ENCODE measurements around the gene OR5H1. TPM values are rescaled to one million over a fixed set of nuclear protein-coding genes. Genes with fewer than 3 reads are reported as not detected.
"Not testable (repeated sequence)": the region's sequence is repeated elsewhere in the genome, so short reads cannot be mapped to it uniquely, and the experiment has no call there.

Gene OR5H1
- total and polyA plus RNA-seq, 2 experiments from 2014 or later, result not detected

GRCh38 chr3:98109807-98110549, 20.5 kb upstream of the OR5H1 start:
- no peaks in the 10 kb centered on the region for H3K4me1 ChIP-seq (ENCODE audit: insufficient read depth)
- H3K27ac ChIP-seq, result no peak overlapping the region
- no peak for DNase-seq
- no peaks in the 10 kb centered on the region for H3K9me3 ChIP-seq (ENCODE audit: low read depth)
- H3K27me3 ChIP-seq (replicated peaks; ENCODE audit: insufficient read depth), result no peaks in the 10 kb centered on the region
- no peaks in the 10 kb centered on the region for H3K79me2 ChIP-seq (ENCODE audit: insufficient read depth)
- H3K9me2 ChIP-seq (ENCODE audit: insufficient read depth), result no peaks in the 10 kb centered on the region
- H3K9ac ChIP-seq, result no peak overlapping the region
- H3K36me3 ChIP-seq (ENCODE audit: low read depth), result no peaks in the 10 kb centered on the region
- TF ChIP-seq EZH2 (IDR thresholded peaks at IDR 0.05; ENCODE audit: insufficient read depth, poor library complexity, severe bottlenecking) (no peak), EZH2phosphoT487 (IDR thresholded peaks at IDR 0.05; ENCODE audit: insufficient read depth, low read depth) (no peak)
- in situ Hi-C loops (cut with MboI), result no loop called here
- no peaks in the 10 kb centered on the region for H3F3A ChIP-seq (ENCODE audit: insufficient read depth)
- no peaks in the 10 kb centered on the region for H4K20me1 ChIP-seq (ENCODE audit: insufficient read depth)
- 12 to 13% methylated on average over 4 of the region's 4 CpGs for WGBS, 2 experiments (ENCODE audit: low coverage in 1 of 2, low lambda C conversion rate in 2 of 2, missing lambda C conversion rate in 2 of 2)
- no peak overlapping the region for H3K4me2 ChIP-seq (ENCODE audit: unreplicated experiment)
- no peak overlapping the region for H2AFZ ChIP-seq
- H3K4me3 ChIP-seq, result no peak overlapping the region

DNA sequence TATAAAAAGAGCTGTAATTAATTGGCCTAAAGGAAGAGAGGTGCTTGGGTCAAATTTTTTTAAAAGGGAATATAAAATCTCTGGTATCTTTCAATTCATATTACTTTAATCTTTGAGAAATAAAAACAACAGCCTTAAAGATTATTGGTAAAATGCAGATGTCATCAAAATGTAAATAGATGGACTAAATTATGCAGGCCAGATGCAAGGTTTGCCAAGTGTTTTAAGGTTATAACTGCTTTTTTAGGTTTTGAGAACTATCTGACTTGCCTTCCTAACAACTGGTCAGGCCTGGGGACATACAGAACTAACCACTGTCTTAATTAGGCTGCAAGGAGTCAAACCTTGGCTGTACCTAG, 20.0 kb upstream of the OR5H1 start:
- H4K20me1 ChIP-seq (ENCODE audit: insufficient read depth), result no peaks in the 10 kb centered on the region
- no peak overlapping the region for H3K9ac ChIP-seq
- no peaks in the 10 kb centered on the region for H3F3A ChIP-seq (ENCODE audit: insufficient read depth)
- H3K4me3 ChIP-seq, result no peak overlapping the region
- H3K79me2 ChIP-seq (ENCODE audit: insufficient read depth), result no peaks in the 10 kb centered on the region
- H3K27ac ChIP-seq, result no peak overlapping the region
- DNase-seq, result no peak
- no peaks in the 10 kb centered on the region for H3K27me3 ChIP-seq (replicated peaks; ENCODE audit: insufficient read depth)
- H3K4me2 ChIP-seq (ENCODE audit: unreplicated experiment), result no peak overlapping the region
- TF ChIP-seq EZH2 (IDR thresholded peaks at IDR 0.05; ENCODE audit: insufficient read depth, poor library complexity, severe bottlenecking) (no peak), EZH2phosphoT487 (IDR thresholded peaks at IDR 0.05; ENCODE audit: insufficient read depth, low read depth) (no peak)
- no peaks in the 10 kb centered on the region for H3K36me3 ChIP-seq (ENCODE audit: low read depth)
- H2AFZ ChIP-seq, result no peak overlapping the region
- no peaks in the 10 kb centered on the region for H3K4me1 ChIP-seq (ENCODE audit: insufficient read depth)
- in situ Hi-C loops (cut with MboI), result no loop called here
- no peaks in the 10 kb centered on the region for H3K9me3 ChIP-seq (ENCODE audit: low read depth)
- H3K9me2 ChIP-seq (ENCODE audit: insufficient read depth), result no peaks in the 10 kb centered on the region

DNA sequence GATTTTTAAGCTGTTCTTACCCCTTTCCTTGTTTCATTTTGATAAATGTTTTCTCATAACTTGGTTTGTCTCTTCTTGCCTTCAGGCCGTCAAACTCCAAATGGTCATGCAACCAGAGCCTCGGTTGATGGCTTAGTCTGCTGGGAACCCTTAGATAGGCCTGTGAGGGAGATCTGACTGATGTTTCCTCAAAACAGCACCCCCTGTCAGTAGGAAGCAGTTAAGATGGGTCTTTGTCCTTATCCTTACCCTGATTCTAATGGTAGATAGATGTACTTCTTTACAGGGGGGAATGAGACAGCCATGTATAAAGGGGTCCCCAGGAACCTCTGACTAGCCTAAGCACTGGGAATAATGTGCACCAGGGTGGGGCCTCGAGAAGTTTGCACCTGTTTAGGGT, 16.3 kb upstream of the OR5H1 start:
- Histone ChIP-seq H3K4me3 (no peak overlapping the region), H3F3A (ENCODE audit: insufficient read depth) (no peaks in the 10 kb centered on the region), H3K79me2 (ENCODE audit: insufficient read depth) (no peaks in the 10 kb centered on the region), H3K27ac (no peak overlapping the region), H3K4me2 (ENCODE audit: unreplicated experiment) (no peak overlapping the region), H4K20me1 (ENCODE audit: insufficient read depth) (no peaks in the 10 kb centered on the region), H3K9ac (no peak overlapping the region), H3K9me3 (ENCODE audit: low read depth) (no peaks in the 10 kb centered on the region), H3K27me3 (replicated peaks; ENCODE audit: insufficient read depth) (no peaks in the 10 kb centered on the region), H2AFZ (no peak overlapping the region), H3K9me2 (ENCODE audit: insufficient read depth) (no peaks in the 10 kb centered on the region), H3K36me3 (ENCODE audit: low read depth) (no peaks in the 10 kb centered on the region), H3K4me1 (ENCODE audit: insufficient read depth) (no peaks in the 10 kb centered on the region)
- 2 to 4% methylated on average over 3 of the region's 3 CpGs for WGBS, 2 experiments (ENCODE audit: low coverage in 1 of 2, low lambda C conversion rate in 2 of 2, missing lambda C conversion rate in 2 of 2)
- in situ Hi-C loops (cut with MboI), result no loop called here
- TF ChIP-seq EZH2 (IDR thresholded peaks at IDR 0.05; ENCODE audit: insufficient read depth, poor library complexity, severe bottlenecking) (no peak), EZH2phosphoT487 (IDR thresholded peaks at IDR 0.05; ENCODE audit: insufficient read depth, low read depth) (no peak)
- DNase-seq, result no peak

DNA sequence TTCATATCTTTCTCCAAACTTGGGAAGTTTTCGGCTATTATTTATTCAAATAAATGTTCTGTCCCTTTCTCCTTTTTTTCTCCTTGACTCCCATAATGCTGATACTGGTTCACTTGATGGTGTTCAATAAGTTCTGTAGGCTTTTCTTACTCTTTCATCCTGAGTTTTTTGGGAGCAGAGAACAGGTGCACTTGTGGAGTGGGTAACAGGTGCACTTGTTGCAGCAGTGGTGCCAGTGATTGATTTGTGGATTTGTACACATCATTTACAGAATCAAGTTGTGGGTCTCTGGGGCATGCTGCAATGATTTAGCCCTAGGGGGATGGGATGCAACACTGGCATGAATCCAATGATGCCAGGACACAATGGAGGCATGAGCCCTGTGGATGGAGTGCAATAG, 14.8 kb upstream of the OR5H1 start:
- no peaks in the 10 kb centered on the region for H3K9me2 ChIP-seq (ENCODE audit: insufficient read depth)
- H2AFZ ChIP-seq, result no peak overlapping the region
- 50 to 64% methylated on average over 1 of the region's 1 CpG for WGBS, 2 experiments (ENCODE audit: low coverage in 1 of 2, low lambda C conversion rate in 2 of 2, missing lambda C conversion rate in 2 of 2)
- no peak overlapping the region for H3K4me3 ChIP-seq
- H3K9me3 ChIP-seq (ENCODE audit: low read depth), result no peaks in the 10 kb centered on the region
- H3K9ac ChIP-seq, result no peak overlapping the region
- no peaks in the 10 kb centered on the region for H3F3A ChIP-seq (ENCODE audit: insufficient read depth)
- no peaks in the 10 kb centered on the region for H4K20me1 ChIP-seq (ENCODE audit: insufficient read depth)
- DNase-seq, result no peak
- no peaks in the 10 kb centered on the region for H3K4me1 ChIP-seq (ENCODE audit: insufficient read depth)
- no peak overlapping the region for H3K4me2 ChIP-seq (ENCODE audit: unreplicated experiment)
- H3K27ac ChIP-seq, result no peak overlapping the region
- TF ChIP-seq EZH2phosphoT487 (IDR thresholded peaks at IDR 0.05; ENCODE audit: insufficient read depth, low read depth) (no peak), EZH2 (IDR thresholded peaks at IDR 0.05; ENCODE audit: insufficient read depth, poor library complexity, severe bottlenecking) (no peak)
- no peaks in the 10 kb centered on the region for H3K79me2 ChIP-seq (ENCODE audit: insufficient read depth)
- H3K27me3 ChIP-seq (replicated peaks; ENCODE audit: insufficient read depth), result no peaks in the 10 kb centered on the region
- H3K36me3 ChIP-seq (ENCODE audit: low read depth), result no peaks in the 10 kb centered on the region
- in situ Hi-C loops (cut with MboI), result no loop called here

DNA sequence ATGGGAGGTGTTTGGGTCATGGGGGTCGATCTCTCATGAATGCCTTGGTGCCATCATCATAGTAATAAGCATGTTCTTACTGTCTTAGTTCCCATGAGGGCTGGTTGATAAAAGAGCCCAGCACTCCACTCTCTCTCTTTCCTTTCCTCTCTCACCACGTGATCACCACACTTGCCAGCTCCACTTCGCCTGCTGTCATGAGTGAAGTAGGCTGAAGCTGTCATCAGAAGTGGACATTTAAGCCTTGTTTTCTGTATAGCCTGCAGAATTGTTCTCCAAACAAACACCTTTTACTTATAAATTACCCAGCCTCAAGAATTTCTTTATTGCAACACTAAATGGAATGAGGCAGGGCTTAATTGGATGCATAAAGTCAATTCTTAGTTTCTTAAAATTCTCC, 6.1 kb downstream of the OR5H1 start:
- Histone ChIP-seq H3K9me3 (ENCODE audit: low read depth) (no peaks in the 10 kb centered on the region), H3K9ac (no peak overlapping the region), H3K4me2 (ENCODE audit: unreplicated experiment) (no peak overlapping the region), H3K27ac (no peak overlapping the region), H3K27me3 (replicated peaks; ENCODE audit: insufficient read depth) (no peaks in the 10 kb centered on the region), H3F3A (ENCODE audit: insufficient read depth) (no peaks in the 10 kb centered on the region), H3K4me1 (ENCODE audit: insufficient read depth) (no peaks in the 10 kb centered on the region), H3K36me3 (ENCODE audit: low read depth) (no peaks in the 10 kb centered on the region), H3K79me2 (ENCODE audit: insufficient read depth) (no peaks in the 10 kb centered on the region), H4K20me1 (ENCODE audit: insufficient read depth) (no peaks in the 10 kb centered on the region), H2AFZ (no peak overlapping the region), H3K4me3 (no peak overlapping the region), H3K9me2 (ENCODE audit: insufficient read depth) (no peaks in the 10 kb centered on the region)
- no peak for DNase-seq
- 4 to 5% methylated on average over 3 of the region's 3 CpGs for WGBS, 2 experiments (ENCODE audit: low coverage in 1 of 2, low lambda C conversion rate in 2 of 2, missing lambda C conversion rate in 2 of 2)
- in situ Hi-C loops (cut with MboI), result no loop called here
- no peak for TF ChIP-seq EZH2phosphoT487 (IDR thresholded peaks at IDR 0.05; ENCODE audit: insufficient read depth, low read depth)
- TF ChIP-seq EZH2 (IDR thresholded peaks at IDR 0.05; ENCODE audit: insufficient read depth, poor library complexity, severe bottlenecking), result no peak

GRCh38 chr3:98137826-98138557, 7.5 kb downstream of the OR5H1 start:
- not testable (repeated sequence) for DNase-seq; H3K9me2 ChIP-seq (ENCODE audit: insufficient read depth); H3K9me3 ChIP-seq (ENCODE audit: low read depth)

More at GRCh38 chr3:98137826-98138557, 7.5 kb downstream of the OR5H1 start:
- in situ Hi-C loops (cut with MboI); H3K79me2 ChIP-seq (ENCODE audit: insufficient read depth); H3K9ac ChIP-seq; H3K36me3 ChIP-seq (ENCODE audit: low read depth); H3K4me3 ChIP-seq; H3K27ac ChIP-seq; H4K20me1 ChIP-seq (ENCODE audit: insufficient read depth); H3K27me3 ChIP-seq (replicated peaks; ENCODE audit: insufficient read depth); H3F3A ChIP-seq (ENCODE audit: insufficient read depth); H3K4me2 ChIP-seq (ENCODE audit: unreplicated experiment); H3K4me1 ChIP-seq (ENCODE audit: insufficient read depth); H2AFZ ChIP-seq: not testable (repeated sequence)
- 42 to 44% methylated on average over 23 of the region's 23 CpGs for WGBS, 2 experiments (ENCODE audit: low coverage in 1 of 2, low lambda C conversion rate in 2 of 2, missing lambda C conversion rate in 2 of 2)

Measured in GM23248 (cell line).